K562 (cell line): ENCODE data around the gene CIB1. TPM values are rescaled to one million over a fixed set of nuclear protein-coding genes. Genes with fewer than 3 reads are reported as not detected.

Experiments used
- CREM ChIP-seq: IDR thresholded peaks from 2 replicates; pipeline ENCODE4 v1.6.1; 2014; ENCODE audit warnings: antibody characterized with exemption, low read depth
- HNRNPLL ChIP-seq: fragments of 200-400 bp; formaldehyde crosslinking; IDR thresholded peaks from 2 replicates; pipeline ENCODE4 v1.6.1; 2017; ENCODE audit warnings: low read length, low read depth, mild to moderate bottlenecking; ENCODE audit not compliant: poor library complexity, severe bottlenecking
- NFYB ChIP-seq: IDR thresholded peaks from 2 replicates; pipeline ENCODE4 v1.6.1; 2011; ENCODE audit warnings: mild to moderate bottlenecking, moderate library complexity; ENCODE audit not compliant: insufficient read length; ENCODE audit errors: extremely low read depth
- RBM34 ChIP-seq: fragments of 200-400 bp; formaldehyde crosslinking; IDR thresholded peaks from 2 replicates; pipeline ENCODE4 v1.6.1; 2018; ENCODE audit warnings: low read length, borderline replicate concordance; ENCODE audit not compliant: insufficient read depth
- ZBTB8A ChIP-seq: fragments of 450-650 bp; IDR thresholded peaks from 2 replicates; pipeline ENCODE4 v1.6.1; 2018; ENCODE audit warnings: mild to moderate bottlenecking, moderate library complexity; ENCODE audit not compliant: partially characterized antibody
- ZC3H8 ChIP-seq: fragments of 450-650 bp; IDR thresholded peaks from 2 replicates; pipeline ENCODE4 v1.6.1; 2017
- polyA plus RNA-seq, 8 experiments: library from polyadenylated mRNA; depleted of rRNA in 4 of 8; stranded (reverse) in 5 of 8; unstranded in 3 of 8; fragments of >200 nt; fragmentation: Nextera tagmentation in 2 of 8; fragmentation: Illumina TruSeq in 1 of 8; extraction: Ambion mirVana in 2 of 8; extraction: Trizol in 1 of 8; gene quantifications; 2 replicates each; pipeline versions ENCODE4 v1.2.1 to v1.2.3, GENCODE V29; 2011 to 2014; ENCODE audit warnings: inconsistent platforms in 1 of 8, missing spikeins in 1 of 8
- total RNA-seq, 7 experiments: library from RNA; depleted of rRNA in 6 of 7; stranded (reverse); fragments of >200 nt in 6 of 7; fragmentation: Illumina TruSeq in 2 of 7; extraction: Trizol in 2 of 7; gene quantifications; 2 replicates each; pipeline versions ENCODE4 v1.2.1 to v1.2.3, GENCODE V29; 2011 to 2021; ENCODE audit warnings: low replicate concordance in 1 of 7
- TF ChIP-seq, protein P1 (sequence below): fragments of 250-450 bp; sonication (Bioruptor Pico); IDR thresholded peaks from 2 replicates; pipeline ENCODE4 v1.5.1; 2021; ENCODE audit warnings: mild to moderate bottlenecking
- TF ChIP-seq, protein P2 (sequence below): sonication (generic); formaldehyde crosslinking; IDR thresholded peaks from 2 replicates; pipeline ENCODE4 v1.4.0; 2020; ENCODE audit warnings: mild to moderate bottlenecking, missing genetic modification reagents
- TF ChIP-seq, protein P3 (sequence below): fragments of 200-800 bp; sonication (Bioruptor generic); IDR thresholded peaks from 2 replicates; pipeline ENCODE4 v1.6.1; 2017; ENCODE audit warnings: missing genetic modification characterization, missing compliant biosample characterization

The CIB1 gene
- total and polyA plus RNA-seq, 9 of the 15 experiments (the other 6 are each of a cell fraction or from before 2014, with no cell fraction given) = 14.9 to 136 (median 64.5) TPM

DNA sequence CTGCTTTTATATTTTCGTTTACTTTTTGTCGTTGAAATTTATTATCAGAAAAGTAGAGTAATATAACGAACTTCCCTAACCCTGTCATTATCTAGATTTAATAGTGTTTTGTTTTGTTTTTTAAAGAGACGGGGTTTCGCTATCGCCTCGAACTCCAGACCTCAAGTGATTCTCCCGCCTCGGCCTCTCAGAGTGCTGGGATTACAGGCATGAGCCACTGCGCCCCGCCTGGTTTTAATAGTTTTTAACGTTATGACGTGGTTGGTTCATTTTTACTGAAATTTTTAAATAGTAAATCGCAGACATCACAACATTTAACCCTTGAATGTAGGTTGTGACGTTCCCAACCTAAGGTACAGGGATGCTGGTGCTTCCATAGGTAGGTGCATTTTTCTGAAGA is 32.7 kb upstream of the CIB1 start (continued):
- TF ChIP-seq, protein P1, sequence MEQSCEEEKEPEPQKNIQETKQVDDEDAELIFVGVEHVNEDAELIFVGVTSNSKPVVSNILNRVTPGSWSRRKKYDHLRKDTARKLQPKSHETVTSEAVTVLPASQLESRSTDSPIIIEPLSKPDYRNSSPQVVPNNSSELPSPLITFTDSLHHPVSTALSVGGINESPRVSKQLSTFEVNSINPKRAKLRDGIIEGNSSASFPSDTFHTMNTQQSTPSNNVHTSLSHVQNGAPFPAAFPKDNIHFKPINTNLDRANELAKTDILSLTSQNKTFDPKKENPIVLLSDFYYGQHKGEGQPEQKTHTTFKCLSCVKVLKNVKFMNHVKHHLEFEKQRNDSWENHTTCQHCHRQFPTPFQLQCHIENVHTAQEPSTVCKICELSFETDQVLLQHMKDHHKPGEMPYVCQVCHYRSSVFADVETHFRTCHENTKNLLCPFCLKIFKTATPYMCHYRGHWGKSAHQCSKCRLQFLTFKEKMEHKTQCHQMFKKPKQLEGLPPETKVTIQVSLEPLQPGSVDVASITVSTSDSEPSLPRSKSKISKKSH (CRISPR knock-in tag) = no peak
- TF ChIP-seq NFYB = no peak
- no peak for TF ChIP-seq ZBTB8A
- TF ChIP-seq, protein P2, sequence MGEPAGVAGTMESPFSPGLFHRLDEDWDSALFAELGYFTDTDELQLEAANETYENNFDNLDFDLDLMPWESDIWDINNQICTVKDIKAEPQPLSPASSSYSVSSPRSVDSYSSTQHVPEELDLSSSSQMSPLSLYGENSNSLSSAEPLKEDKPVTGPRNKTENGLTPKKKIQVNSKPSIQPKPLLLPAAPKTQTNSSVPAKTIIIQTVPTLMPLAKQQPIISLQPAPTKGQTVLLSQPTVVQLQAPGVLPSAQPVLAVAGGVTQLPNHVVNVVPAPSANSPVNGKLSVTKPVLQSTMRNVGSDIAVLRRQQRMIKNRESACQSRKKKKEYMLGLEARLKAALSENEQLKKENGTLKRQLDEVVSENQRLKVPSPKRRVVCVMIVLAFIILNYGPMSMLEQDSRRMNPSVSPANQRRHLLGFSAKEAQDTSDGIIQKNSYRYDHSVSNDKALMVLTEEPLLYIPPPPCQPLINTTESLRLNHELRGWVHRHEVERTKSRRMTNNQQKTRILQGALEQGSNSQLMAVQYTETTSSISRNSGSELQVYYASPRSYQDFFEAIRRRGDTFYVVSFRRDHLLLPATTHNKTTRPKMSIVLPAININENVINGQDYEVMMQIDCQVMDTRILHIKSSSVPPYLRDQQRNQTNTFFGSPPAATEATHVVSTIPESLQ = no peak
- 0 out of 2 replicates have a peak, but pooled peaks have one; percentile 22 for TF ChIP-seq ZC3H8
- TF ChIP-seq CREM = peak; percentile 3; the same call in 1 of the 2 replicates
- TF ChIP-seq, protein P3, sequence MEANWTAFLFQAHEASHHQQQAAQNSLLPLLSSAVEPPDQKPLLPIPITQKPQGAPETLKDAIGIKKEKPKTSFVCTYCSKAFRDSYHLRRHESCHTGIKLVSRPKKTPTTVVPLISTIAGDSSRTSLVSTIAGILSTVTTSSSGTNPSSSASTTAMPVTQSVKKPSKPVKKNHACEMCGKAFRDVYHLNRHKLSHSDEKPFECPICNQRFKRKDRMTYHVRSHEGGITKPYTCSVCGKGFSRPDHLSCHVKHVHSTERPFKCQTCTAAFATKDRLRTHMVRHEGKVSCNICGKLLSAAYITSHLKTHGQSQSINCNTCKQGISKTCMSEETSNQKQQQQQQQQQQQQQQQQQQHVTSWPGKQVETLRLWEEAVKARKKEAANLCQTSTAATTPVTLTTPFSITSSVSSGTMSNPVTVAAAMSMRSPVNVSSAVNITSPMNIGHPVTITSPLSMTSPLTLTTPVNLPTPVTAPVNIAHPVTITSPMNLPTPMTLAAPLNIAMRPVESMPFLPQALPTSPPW (CRISPR knock-in tag) = peak; percentile 23; the same call in 1 of the 2 replicates
- no peak for TF ChIP-seq HNRNPLL
- TF ChIP-seq RBM34 = no peak
